ENCODE measurements around the gene ENDOV. TPM values are rescaled to one million over a fixed set of nuclear protein-coding genes. Genes with fewer than 3 reads are reported as not detected.

Gene ENDOV
- total RNA-seq, 2 donors from 2014 or later: 19.1 to 25.3 TPM

GRCh38 chr17:80456465-80457235 lies 41.7 kb downstream of the ENDOV start:
- Histone ChIP-seq H3K27me3 (no peaks in the 10 kb centered on the region), H3K9ac (ENCODE audit: low read depth in 2 of 2, low read length in 2 of 2) (no peak overlapping the region), H3K27ac (no peak overlapping the region), H3K4me1 (peaks cover 3% of the 10 kb centered on the region), H3K9me3 (no peaks in the 10 kb centered on the region), H3K36me3 (no peaks in the 10 kb centered on the region), H3K4me3 (no peak overlapping the region)
- no peak for TF ChIP-seq CTCF (IDR thresholded peaks at IDR 0.05)
- no peak for DNase-seq
- intact Hi-C loops (cut with DNase I): no loop called here

- Histone ChIP-seq H3K27ac (no peak overlapping the region), H3K4me1 (peaks cover 3% of the 10 kb centered on the region), H3K27me3 (no peaks in the 10 kb centered on the region), H3K4me3 (no peak overlapping the region), H3K9ac (ENCODE audit: low read depth in 2 of 2, low read length in 2 of 2) (no peak overlapping the region), H3K9me3 (no peaks in the 10 kb centered on the region), H3K36me3 (no peaks in the 10 kb centered on the region)
- intact Hi-C loops (cut with DNase I): no loop called here
- TF ChIP-seq CTCF (IDR thresholded peaks at IDR 0.05): no peak
- no peak for DNase-seq
Measured at GRCh38 chr17:80457236-80457856, 42.4 kb downstream of the ENDOV start.

- intact Hi-C loops (cut with DNase I): no loop called here
- H3K4me1 ChIP-seq: peaks cover 3% of the 10 kb centered on the region
- H3K9me3 ChIP-seq: no peaks in the 10 kb centered on the region
- TF ChIP-seq CTCF (IDR thresholded peaks at IDR 0.05): no peak
- H3K27ac ChIP-seq: no peak overlapping the region
- no peak for DNase-seq
- no peak overlapping the region for H3K4me3 ChIP-seq
- H3K27me3 ChIP-seq: no peaks in the 10 kb centered on the region
- H3K9ac ChIP-seq (ENCODE audit: low read depth in 2 of 2, low read length in 2 of 2): no peak overlapping the region
- H3K36me3 ChIP-seq: no peaks in the 10 kb centered on the region
Measured at GRCh38 chr17:80458016-80458415, 43.0 kb downstream of the ENDOV start.

- H3K4me3 ChIP-seq: no peak overlapping the region
- TF ChIP-seq CTCF (IDR thresholded peaks at IDR 0.05): no peak
- H3K36me3 ChIP-seq: no peaks in the 10 kb centered on the region
- no peaks in the 10 kb centered on the region for H3K9me3 ChIP-seq
- intact Hi-C loops (cut with DNase I): no loop called here
- no peaks in the 10 kb centered on the region for H3K27me3 ChIP-seq
- H3K4me1 ChIP-seq: peaks cover 3% of the 10 kb centered on the region
- H3K9ac ChIP-seq (ENCODE audit: low read depth in 2 of 2, low read length in 2 of 2): no peak overlapping the region
- DNase-seq: no peak
- H3K27ac ChIP-seq: no peak overlapping the region
Measured at GRCh38 chr17:80459234-80459633, 44.3 kb downstream of the ENDOV start.

GRCh38 chr17:80460429-80460834 lies 45.5 kb downstream of the ENDOV start:
- no peaks in the 10 kb centered on the region for H3K9me3 ChIP-seq
- DNase-seq: no peak

More at GRCh38 chr17:80460429-80460834, 45.5 kb downstream of the ENDOV start:
- Histone ChIP-seq H3K27me3 (no peaks in the 10 kb centered on the region), H3K27ac (no peak overlapping the region), H3K36me3 (no peaks in the 10 kb centered on the region), H3K4me3 (no peak overlapping the region), H3K9ac (ENCODE audit: low read depth in 2 of 2, low read length in 2 of 2) (no peak overlapping the region), H3K4me1 (peaks cover 3% of the 10 kb centered on the region)
- intact Hi-C loops (cut with DNase I): no loop called here
- TF ChIP-seq CTCF (IDR thresholded peaks at IDR 0.05): no peak

Data from colonic mucosa (tissue), 4 donors.